OCI-LY3 (cell line): ENCODE data around the gene NEK9.

Experiments used
- EZH2phosphoT487 ChIP-seq: fragments of 200-600 bp; shearing (Covaris generic); IDR thresholded peaks from 2 replicates; pipeline ENCODE4 v1.6.1; 2018; ENCODE audit warnings: antibody characterized with exemption, mixed run types, low read depth
- TF ChIP-seq, protein P1 (sequence below): fragments of 200-600, 300-600 bp; sonication (generic); IDR thresholded peaks from 2 replicates; pipeline ENCODE4 v1.5.1; 2014; ENCODE audit warnings: antibody characterized with exemption, low read length, low read depth

- TF ChIP-seq, protein P1, sequence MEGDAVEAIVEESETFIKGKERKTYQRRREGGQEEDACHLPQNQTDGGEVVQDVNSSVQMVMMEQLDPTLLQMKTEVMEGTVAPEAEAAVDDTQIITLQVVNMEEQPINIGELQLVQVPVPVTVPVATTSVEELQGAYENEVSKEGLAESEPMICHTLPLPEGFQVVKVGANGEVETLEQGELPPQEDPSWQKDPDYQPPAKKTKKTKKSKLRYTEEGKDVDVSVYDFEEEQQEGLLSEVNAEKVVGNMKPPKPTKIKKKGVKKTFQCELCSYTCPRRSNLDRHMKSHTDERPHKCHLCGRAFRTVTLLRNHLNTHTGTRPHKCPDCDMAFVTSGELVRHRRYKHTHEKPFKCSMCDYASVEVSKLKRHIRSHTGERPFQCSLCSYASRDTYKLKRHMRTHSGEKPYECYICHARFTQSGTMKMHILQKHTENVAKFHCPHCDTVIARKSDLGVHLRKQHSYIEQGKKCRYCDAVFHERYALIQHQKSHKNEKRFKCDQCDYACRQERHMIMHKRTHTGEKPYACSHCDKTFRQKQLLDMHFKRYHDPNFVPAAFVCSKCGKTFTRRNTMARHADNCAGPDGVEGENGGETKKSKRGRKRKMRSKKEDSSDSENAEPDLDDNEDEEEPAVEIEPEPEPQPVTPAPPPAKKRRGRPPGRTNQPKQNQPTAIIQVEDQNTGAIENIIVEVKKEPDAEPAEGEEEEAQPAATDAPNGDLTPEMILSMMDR: no peak
- no peak for TF ChIP-seq EZH2phosphoT487
Observed at GRCh38 chr14:75053396-75054291, 73.2 kb downstream of the NEK9 start.
